Measurements from ENCODE around the gene ANO1. TPM values are rescaled to one million over a fixed set of nuclear protein-coding genes. Genes with fewer than 3 reads are reported as not detected.

ANO1 gene
- total RNA-seq, 1 experiment from 2014 or later: 184 TPM

DNA sequence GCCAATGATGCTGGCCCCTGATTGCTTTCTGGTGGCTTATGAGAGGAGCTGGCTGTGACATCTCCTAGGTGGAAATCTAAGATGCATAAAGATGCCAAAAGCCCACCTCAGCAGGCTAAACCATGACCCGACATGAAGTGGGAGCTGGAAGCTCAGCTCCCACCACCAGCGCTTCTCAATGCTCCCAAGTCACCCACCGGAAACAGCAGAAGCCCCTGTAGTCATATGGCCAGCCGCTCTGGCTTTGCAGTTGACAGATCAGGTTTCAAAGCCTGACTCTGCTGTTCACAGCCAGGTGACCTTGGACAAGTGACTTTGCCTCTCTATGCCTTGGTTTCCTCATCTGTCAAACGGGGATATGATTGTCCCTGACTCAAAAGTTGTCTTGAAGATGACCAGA, 29.1 kb upstream of the ANO1 start:
- Histone ChIP-seq H3K79me2 (ENCODE audit: low read length) (no peaks in the 10 kb centered on the region), H3K9ac (ENCODE audit: low read length) (peak overlapping the region; percentile 32), H3K27me3 (ENCODE audit: low read length) (no peaks in the 10 kb centered on the region), H3K9me2 (replicated peaks; ENCODE audit: low read length) (no peaks in the 10 kb centered on the region), H3K9me3 (ENCODE audit: low read length) (peaks cover 6% of the 10 kb centered on the region), H3K4me2 (ENCODE audit: low read length) (peak overlapping the region; percentile 79), H3K36me3 (ENCODE audit: low read depth, low read length) (no peaks in the 10 kb centered on the region; the same call in 1 of the 2 replicates), H3F3A (ENCODE audit: low read length, unreplicated experiment) (peaks cover 10% of the 10 kb centered on the region), H3K27ac (ENCODE audit: low read length) (peak overlapping the region; percentile 72), H4K20me1 (ENCODE audit: low read length) (no peaks in the 10 kb centered on the region), H2AFZ (ENCODE audit: low read length) (peak overlapping the region; percentile 44; the same call in 1 of the 2 replicates), H3K4me3 (ENCODE audit: low read length) (peak overlapping the region; percentile 43), H3K4me1 (ENCODE audit: insufficient read depth, low read length) (peaks cover 17% of the 10 kb centered on the region)
- no peak for ATAC-seq
- ChIA-PET CTCF (no interaction called here), POLR2A (ENCODE audit: unreplicated experiment) (no interaction called here)
- TF ChIP-seq, protein P1, sequence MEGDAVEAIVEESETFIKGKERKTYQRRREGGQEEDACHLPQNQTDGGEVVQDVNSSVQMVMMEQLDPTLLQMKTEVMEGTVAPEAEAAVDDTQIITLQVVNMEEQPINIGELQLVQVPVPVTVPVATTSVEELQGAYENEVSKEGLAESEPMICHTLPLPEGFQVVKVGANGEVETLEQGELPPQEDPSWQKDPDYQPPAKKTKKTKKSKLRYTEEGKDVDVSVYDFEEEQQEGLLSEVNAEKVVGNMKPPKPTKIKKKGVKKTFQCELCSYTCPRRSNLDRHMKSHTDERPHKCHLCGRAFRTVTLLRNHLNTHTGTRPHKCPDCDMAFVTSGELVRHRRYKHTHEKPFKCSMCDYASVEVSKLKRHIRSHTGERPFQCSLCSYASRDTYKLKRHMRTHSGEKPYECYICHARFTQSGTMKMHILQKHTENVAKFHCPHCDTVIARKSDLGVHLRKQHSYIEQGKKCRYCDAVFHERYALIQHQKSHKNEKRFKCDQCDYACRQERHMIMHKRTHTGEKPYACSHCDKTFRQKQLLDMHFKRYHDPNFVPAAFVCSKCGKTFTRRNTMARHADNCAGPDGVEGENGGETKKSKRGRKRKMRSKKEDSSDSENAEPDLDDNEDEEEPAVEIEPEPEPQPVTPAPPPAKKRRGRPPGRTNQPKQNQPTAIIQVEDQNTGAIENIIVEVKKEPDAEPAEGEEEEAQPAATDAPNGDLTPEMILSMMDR (conservative IDR thresholded peaks at IDR 0.05; ENCODE audit: low read depth, low read length): no peak
- TF ChIP-seq EZH2phosphoT487 (IDR thresholded peaks at IDR 0.05; ENCODE audit: borderline replicate concordance, low read length) (no peak), EZH2 (IDR thresholded peaks at IDR 0.05; ENCODE audit: low read length, unreplicated experiment) (no peak)
- no peak for DNase-seq
- BruUV-seq (replicated peaks): TSS peak; percentile 87
- intact Hi-C loops (cut with micrococcal nuclease): no loop called here

DNA sequence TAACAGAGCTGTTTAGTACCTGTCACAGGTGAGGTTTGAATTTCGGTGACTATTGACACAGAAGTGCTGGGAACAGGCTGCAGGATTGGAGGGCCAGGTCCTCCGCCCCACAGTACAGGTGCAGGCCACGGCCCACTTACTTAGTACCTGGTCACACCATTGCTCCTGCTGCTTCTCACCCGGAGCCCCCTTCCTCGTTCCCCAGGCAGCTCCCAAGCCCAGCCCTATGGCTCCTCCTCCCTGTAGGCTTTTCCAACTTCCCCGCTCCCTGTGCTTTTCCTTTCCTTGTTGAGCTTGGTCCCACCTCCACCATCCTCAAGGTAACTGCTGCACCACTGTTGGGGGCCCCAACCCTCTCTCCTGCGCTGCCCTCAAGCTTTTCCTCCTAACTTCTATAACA, 27.9 kb upstream of the ANO1 start:
- Histone ChIP-seq H3K36me3 (ENCODE audit: low read depth, low read length) (no peaks in the 10 kb centered on the region), H3F3A (ENCODE audit: low read length, unreplicated experiment) (peaks cover 10% of the 10 kb centered on the region), H3K27me3 (ENCODE audit: low read length) (no peaks in the 10 kb centered on the region), H3K79me2 (ENCODE audit: low read length) (no peaks in the 10 kb centered on the region), H3K9me2 (replicated peaks; ENCODE audit: low read length) (no peaks in the 10 kb centered on the region), H3K9me3 (ENCODE audit: low read length) (0 out of 2 replicates have a peak, but pooled peaks cover 2% of the 10 kb centered on the region), H3K9ac (ENCODE audit: low read length) (no peak overlapping the region), H3K4me1 (ENCODE audit: insufficient read depth, low read length) (peaks cover 17% of the 10 kb centered on the region), H3K4me2 (ENCODE audit: low read length) (no peak overlapping the region), H2AFZ (ENCODE audit: low read length) (no peak overlapping the region), H3K27ac (ENCODE audit: low read length) (no peak overlapping the region), H4K20me1 (ENCODE audit: low read length) (no peaks in the 10 kb centered on the region), H3K4me3 (ENCODE audit: low read length) (no peak overlapping the region)
- TF ChIP-seq, protein P1 (conservative IDR thresholded peaks at IDR 0.05; ENCODE audit: low read depth, low read length): no peak
- TF ChIP-seq EZH2 (IDR thresholded peaks at IDR 0.05; ENCODE audit: low read length, unreplicated experiment) (no peak), EZH2phosphoT487 (IDR thresholded peaks at IDR 0.05; ENCODE audit: borderline replicate concordance, low read length) (no peak)
- DNase-seq (no peak), ATAC-seq (no peak)
- BruUV-seq (replicated peaks): no TSS peak
- POLR2A ChIA-PET (ENCODE audit: unreplicated experiment): no interaction called here
- intact Hi-C loops (cut with micrococcal nuclease): no loop called here
- CTCF ChIA-PET: no interaction called here

DNA sequence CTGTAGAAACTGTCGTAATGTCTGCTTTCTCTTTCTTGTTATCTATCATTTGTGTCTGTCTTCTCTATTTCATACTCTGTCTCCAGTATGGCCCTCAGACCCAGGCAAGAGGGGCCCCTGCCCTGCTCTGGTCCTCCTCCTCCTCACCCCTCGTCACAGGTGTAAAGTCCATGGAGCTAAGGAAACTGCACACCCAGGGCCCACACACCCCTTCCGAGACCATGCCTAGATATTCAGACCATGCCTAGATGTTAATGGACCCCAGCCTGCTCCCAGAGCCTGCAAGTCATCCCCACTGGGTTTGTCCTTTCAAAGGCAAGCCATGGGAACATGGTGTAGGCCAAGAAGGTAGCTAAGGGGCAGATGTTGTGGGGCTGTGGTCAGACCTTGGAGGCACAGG, 24.1 kb upstream of the ANO1 start:
- CTCF ChIA-PET: no interaction called here
- no peak overlapping the region for H2AFZ ChIP-seq (ENCODE audit: low read length)
- H3F3A ChIP-seq (ENCODE audit: low read length, unreplicated experiment): no peaks in the 10 kb centered on the region
- no peaks in the 10 kb centered on the region for H4K20me1 ChIP-seq (ENCODE audit: low read length)
- H3K27me3 ChIP-seq (ENCODE audit: low read length): no peaks in the 10 kb centered on the region
- BruUV-seq (replicated peaks): no TSS peak
- no peak overlapping the region for H3K9ac ChIP-seq (ENCODE audit: low read length)
- intact Hi-C loops (cut with micrococcal nuclease): no loop called here
- no peak for ATAC-seq
- H3K4me2 ChIP-seq (ENCODE audit: low read length): no peak overlapping the region
- H3K4me3 ChIP-seq (ENCODE audit: low read length): no peak overlapping the region
- no peak for DNase-seq
- TF ChIP-seq, protein P1 (conservative IDR thresholded peaks at IDR 0.05; ENCODE audit: low read depth, low read length): no peak
- no peak for TF ChIP-seq EZH2phosphoT487 (IDR thresholded peaks at IDR 0.05; ENCODE audit: borderline replicate concordance, low read length)
- no peak for TF ChIP-seq EZH2 (IDR thresholded peaks at IDR 0.05; ENCODE audit: low read length, unreplicated experiment)
- no peak overlapping the region for H3K27ac ChIP-seq (ENCODE audit: low read length)
- H3K9me2 ChIP-seq (replicated peaks; ENCODE audit: low read length): no peaks in the 10 kb centered on the region
- no peaks in the 10 kb centered on the region for H3K36me3 ChIP-seq (ENCODE audit: low read depth, low read length)
- no peaks in the 10 kb centered on the region for H3K79me2 ChIP-seq (ENCODE audit: low read length)
- no peaks in the 10 kb centered on the region for H3K9me3 ChIP-seq (ENCODE audit: low read length)
- H3K4me1 ChIP-seq (ENCODE audit: insufficient read depth, low read length): peaks cover 7% of the 10 kb centered on the region
- POLR2A ChIA-PET (ENCODE audit: unreplicated experiment): no interaction called here

Data from PC-3 (cell line).